Astrocyte (in vitro differentiated cells and primary cell): Measurements from ENCODE around the gene SCCPDH. TPM values are rescaled to one million over a fixed set of nuclear protein-coding genes. Genes with fewer than 3 reads are reported as not detected.
"Not testable (repeated sequence)": the region's sequence is repeated elsewhere in the genome, so short reads cannot be mapped to it uniquely, and the experiment has no call there.

Source experiments
- DNase-seq: peaks from one replicate; pipeline ENCODE4 v3.0.0-alpha.2; 2010; ENCODE audit warnings: low read depth
- FAIRE-seq: peaks from 2 replicates; lab custom pipeline; 2011; peaks lifted over from hg19 to GRCh38; lab: Jason Lieb, UNC
- H2AFZ ChIP-seq: 2 replicates; pipeline ENCODE4 v1.6.0; 2012; ENCODE audit warnings: low read depth, low read length, inconsistent platforms
- H3K27ac ChIP-seq: 2 replicates; pipeline ENCODE4 v1.5.1; 2011; ENCODE audit warnings: low read depth, low read length, inconsistent platforms
- H3K27me3 ChIP-seq: 2 replicates; pipeline ENCODE4 v1.6.0; 2011; ENCODE audit warnings: low read length, inconsistent platforms; ENCODE audit not compliant: insufficient read depth
- H3K36me3 ChIP-seq: 2 replicates; pipeline ENCODE4 v1.5.1; 2011; ENCODE audit warnings: low read length, inconsistent platforms; ENCODE audit not compliant: insufficient read depth
- H3K4me1 ChIP-seq: 2 replicates; pipeline ENCODE4 v1.5.1; 2011; ENCODE audit warnings: low read length, inconsistent platforms; ENCODE audit not compliant: insufficient read depth
- H3K4me2 ChIP-seq: 2 replicates; pipeline ENCODE4 v1.6.0; 2012; ENCODE audit warnings: low read length, inconsistent platforms
- H3K4me3 ChIP-seq: 2 replicates; pipeline ENCODE4 v1.5.1; 2011; ENCODE audit warnings: low read depth, mild to moderate bottlenecking, low read length, inconsistent platforms; ENCODE audit not compliant: insufficient read depth
- H3K79me2 ChIP-seq: 2 replicates; pipeline ENCODE4 v1.6.0; 2012; ENCODE audit warnings: mild to moderate bottlenecking, low read length, inconsistent platforms; ENCODE audit not compliant: insufficient read depth
- H3K9ac ChIP-seq: 2 replicates; pipeline ENCODE4 v1.6.0; 2012; ENCODE audit warnings: mild to moderate bottlenecking, low read length, inconsistent platforms
- H3K9me3 ChIP-seq: 2 replicates; pipeline ENCODE4 v1.5.1; 2012; ENCODE audit warnings: low read depth, mild to moderate bottlenecking, low read length, inconsistent platforms; ENCODE audit not compliant: insufficient read depth
- H4K20me1 ChIP-seq: 2 replicates; pipeline ENCODE4 v1.6.0; 2012; ENCODE audit warnings: low read length, inconsistent platforms; ENCODE audit not compliant: insufficient read depth
- H3K27ac Mint-ChIP-seq: one replicate; pipeline ENCODE4 v1.8.0; 2021; ENCODE audit warnings: mild to moderate bottlenecking, mixed read lengths; ENCODE audit not compliant: unreplicated experiment
- H3K27me3 Mint-ChIP-seq: one replicate; pipeline ENCODE4 v1.8.0; 2021; ENCODE audit warnings: low read depth, mixed read lengths; ENCODE audit not compliant: unreplicated experiment
- H3K36me3 Mint-ChIP-seq: one replicate; pipeline ENCODE4 v1.8.0; 2021; ENCODE audit warnings: low read depth, mixed read lengths; ENCODE audit not compliant: unreplicated experiment
- H3K4me1 Mint-ChIP-seq: one replicate; pipeline ENCODE4 v1.8.0; 2021; ENCODE audit warnings: low read depth, mixed read lengths; ENCODE audit not compliant: unreplicated experiment
- H3K4me3 Mint-ChIP-seq: one replicate; pipeline ENCODE4 v1.8.0; 2021; ENCODE audit warnings: mild to moderate bottlenecking, moderate library complexity, mixed read lengths; ENCODE audit not compliant: unreplicated experiment
- H3K9me3 Mint-ChIP-seq: one replicate; pipeline ENCODE4 v1.8.0; 2021; ENCODE audit warnings: mild to moderate bottlenecking, mixed read lengths; ENCODE audit not compliant: unreplicated experiment
- EZH2 ChIP-seq: IDR thresholded peaks from 2 replicates; pipeline ENCODE4 v1.6.1; 2012; ENCODE audit warnings: mild to moderate bottlenecking, low read length, inconsistent platforms; ENCODE audit not compliant: insufficient read depth
- total RNA-seq: library from RNA; stranded (reverse); gene quantifications from 2 replicates; pipeline ENCODE4 v1.2.1, GENCODE V29; 2021
- TF ChIP-seq, protein P1 (sequence below): IDR thresholded peaks from 2 replicates; pipeline ENCODE4 v1.5.1; 2011; ENCODE audit warnings: low read depth, mild to moderate bottlenecking, inconsistent platforms, low read length, moderate library complexity; ENCODE audit not compliant: insufficient read depth

The SCCPDH gene
- total RNA-seq, 1 donor from 2014 or later: 25.0 TPM

- no peaks in the 10 kb centered on the region for H3K4me1 Mint-ChIP-seq
- H3K27ac Mint-ChIP-seq: no peak overlapping the region
- H3K36me3 Mint-ChIP-seq: no peaks in the 10 kb centered on the region
- H3K27me3 Mint-ChIP-seq: peaks cover 7% of the 10 kb centered on the region
- Histone ChIP-seq H3K4me2 (no peak overlapping the region), H3K9ac (no peak overlapping the region), H3K9me3 (no peaks in the 10 kb centered on the region), H3K36me3 (no peaks in the 10 kb centered on the region), H3K4me1 (no peaks in the 10 kb centered on the region), H3K27ac (no peak overlapping the region), H3K27me3 (no peaks in the 10 kb centered on the region), H3K4me3 (no peak overlapping the region), H2AFZ (no peak overlapping the region), H3K79me2 (no peaks in the 10 kb centered on the region), H4K20me1 (no peaks in the 10 kb centered on the region)
- FAIRE-seq: no peak
- H3K4me3 Mint-ChIP-seq: no peak overlapping the region
- TF ChIP-seq, protein P1, sequence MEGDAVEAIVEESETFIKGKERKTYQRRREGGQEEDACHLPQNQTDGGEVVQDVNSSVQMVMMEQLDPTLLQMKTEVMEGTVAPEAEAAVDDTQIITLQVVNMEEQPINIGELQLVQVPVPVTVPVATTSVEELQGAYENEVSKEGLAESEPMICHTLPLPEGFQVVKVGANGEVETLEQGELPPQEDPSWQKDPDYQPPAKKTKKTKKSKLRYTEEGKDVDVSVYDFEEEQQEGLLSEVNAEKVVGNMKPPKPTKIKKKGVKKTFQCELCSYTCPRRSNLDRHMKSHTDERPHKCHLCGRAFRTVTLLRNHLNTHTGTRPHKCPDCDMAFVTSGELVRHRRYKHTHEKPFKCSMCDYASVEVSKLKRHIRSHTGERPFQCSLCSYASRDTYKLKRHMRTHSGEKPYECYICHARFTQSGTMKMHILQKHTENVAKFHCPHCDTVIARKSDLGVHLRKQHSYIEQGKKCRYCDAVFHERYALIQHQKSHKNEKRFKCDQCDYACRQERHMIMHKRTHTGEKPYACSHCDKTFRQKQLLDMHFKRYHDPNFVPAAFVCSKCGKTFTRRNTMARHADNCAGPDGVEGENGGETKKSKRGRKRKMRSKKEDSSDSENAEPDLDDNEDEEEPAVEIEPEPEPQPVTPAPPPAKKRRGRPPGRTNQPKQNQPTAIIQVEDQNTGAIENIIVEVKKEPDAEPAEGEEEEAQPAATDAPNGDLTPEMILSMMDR: no peak
- no peak for TF ChIP-seq EZH2
- peaks cover 2% of the 10 kb centered on the region for H3K9me3 Mint-ChIP-seq
- DNase-seq: no peak
Measured at GRCh38 chr1:246805135-246805716, 81.0 kb downstream of the SCCPDH start.

DNA sequence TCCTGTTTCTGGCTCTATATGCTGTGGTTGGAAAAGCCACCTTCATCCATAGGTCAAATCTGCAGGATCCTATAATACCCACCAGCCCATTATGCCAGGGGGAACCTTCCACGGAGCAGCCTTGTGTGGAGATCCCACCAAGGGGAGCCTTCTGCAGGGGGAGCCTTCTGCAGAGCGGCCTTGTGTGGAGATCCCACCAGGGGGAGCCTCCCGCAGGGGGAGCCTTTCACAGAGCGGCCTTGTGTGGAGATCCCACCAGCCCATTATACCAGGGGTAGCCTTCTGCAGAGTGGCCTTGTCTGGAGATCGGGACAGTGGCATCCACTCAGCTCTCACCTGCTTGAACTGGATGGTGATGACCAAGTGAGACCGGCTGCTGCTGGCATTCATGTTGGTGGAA, 85.3 kb downstream of the SCCPDH start:
- no peaks in the 10 kb centered on the region for H3K4me1 Mint-ChIP-seq
- no peaks in the 10 kb centered on the region for H4K20me1 ChIP-seq
- no peaks in the 10 kb centered on the region for H3K36me3 Mint-ChIP-seq
- H3K9me3 Mint-ChIP-seq: no peaks in the 10 kb centered on the region
- H3K4me3 Mint-ChIP-seq: no peak overlapping the region
- H3K4me2 ChIP-seq: no peak overlapping the region
- no peaks in the 10 kb centered on the region for H3K9me3 ChIP-seq
- no peak for FAIRE-seq
- H3K27ac Mint-ChIP-seq: no peak overlapping the region
- no peak overlapping the region for H3K27ac ChIP-seq
- no peaks in the 10 kb centered on the region for H3K36me3 ChIP-seq
- H3K27me3 ChIP-seq: no peaks in the 10 kb centered on the region
- H3K4me3 ChIP-seq: no peak overlapping the region
- no peak overlapping the region for H2AFZ ChIP-seq
- DNase-seq: no peak
- no peaks in the 10 kb centered on the region for H3K79me2 ChIP-seq
- TF ChIP-seq EZH2: no peak
- TF ChIP-seq, protein P1: no peak
- H3K9ac ChIP-seq: no peak overlapping the region
- peaks cover 3% of the 10 kb centered on the region for H3K27me3 Mint-ChIP-seq
- no peaks in the 10 kb centered on the region for H3K4me1 ChIP-seq

- no peak overlapping the region for H3K9ac ChIP-seq
- no peak overlapping the region for H3K27ac Mint-ChIP-seq
- H2AFZ ChIP-seq: no peak overlapping the region
- no peaks in the 10 kb centered on the region for H3K27me3 ChIP-seq
- no peaks in the 10 kb centered on the region for H3K79me2 ChIP-seq
- FAIRE-seq (no peak), DNase-seq (no peak)
- no peaks in the 10 kb centered on the region for H3K4me1 Mint-ChIP-seq
- no peaks in the 10 kb centered on the region for H3K9me3 ChIP-seq
- H4K20me1 ChIP-seq: no peaks in the 10 kb centered on the region
- H3K9me3 Mint-ChIP-seq: peaks cover 2% of the 10 kb centered on the region
- H3K36me3 ChIP-seq: no peaks in the 10 kb centered on the region
- H3K4me1 ChIP-seq: no peaks in the 10 kb centered on the region
- no peaks in the 10 kb centered on the region for H3K36me3 Mint-ChIP-seq
- no peak overlapping the region for H3K27ac ChIP-seq
- H3K4me3 ChIP-seq: no peak overlapping the region
- H3K4me3 Mint-ChIP-seq: no peak overlapping the region
- H3K4me2 ChIP-seq: no peak overlapping the region
- H3K27me3 Mint-ChIP-seq: peaks cover 11% of the 10 kb centered on the region
- TF ChIP-seq, protein P1: no peak
- TF ChIP-seq EZH2: no peak
Measured at GRCh38 chr1:246811985-246812384, 87.8 kb downstream of the SCCPDH start.

DNA sequence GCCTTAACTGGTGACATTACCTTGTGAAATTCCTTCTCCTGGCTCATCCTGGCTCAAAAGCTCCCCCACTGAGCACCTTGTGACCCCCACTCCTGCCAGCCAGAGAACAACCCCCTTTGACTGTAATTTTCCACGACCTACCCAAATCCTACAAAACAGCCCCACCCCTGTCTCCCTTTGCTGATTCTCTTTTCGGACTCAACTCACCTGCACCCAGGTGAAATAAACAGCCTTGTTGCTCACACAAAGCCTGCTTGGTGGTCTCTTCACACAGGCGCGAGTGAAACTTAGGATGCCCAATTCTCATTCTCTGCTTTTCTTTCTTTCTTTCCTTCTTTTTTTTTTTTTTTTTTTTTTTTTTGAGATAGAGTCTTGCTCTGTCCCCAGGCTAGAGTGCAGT, 89.1 kb downstream of the SCCPDH start:
- H3K9ac ChIP-seq, H3K4me3 Mint-ChIP-seq, FAIRE-seq, H3K27ac Mint-ChIP-seq, H2AFZ ChIP-seq, H3K4me3 ChIP-seq, H3K27ac ChIP-seq, DNase-seq, H3K4me1 ChIP-seq, H3K36me3 Mint-ChIP-seq, H3K27me3 ChIP-seq, H3K4me2 ChIP-seq, H4K20me1 ChIP-seq, H3K79me2 ChIP-seq, H3K9me3 ChIP-seq, H3K36me3 ChIP-seq, H3K4me1 Mint-ChIP-seq, H3K9me3 Mint-ChIP-seq: not testable (repeated sequence)
- H3K27me3 Mint-ChIP-seq: peaks cover 11% of the 10 kb centered on the region
